NT2/D1 (cell line): ENCODE measurements around the gene CAD.

Experiments
- SUZ12 ChIP-seq: IDR thresholded peaks from 2 replicates; pipeline ENCODE4 v1.6.1; 2011; ENCODE audit not compliant: insufficient read length, insufficient read depth; ENCODE audit errors: extremely low read depth
- YY1 ChIP-seq: IDR thresholded peaks from 2 replicates; pipeline ENCODE4 v1.6.1; 2011; ENCODE audit not compliant: insufficient read length, insufficient read depth
- ZNF274 ChIP-seq: IDR thresholded peaks from 2 replicates; pipeline ENCODE4 v1.6.1; 2011; ENCODE audit warnings: mild to moderate bottlenecking, low read depth, low read length

DNA sequence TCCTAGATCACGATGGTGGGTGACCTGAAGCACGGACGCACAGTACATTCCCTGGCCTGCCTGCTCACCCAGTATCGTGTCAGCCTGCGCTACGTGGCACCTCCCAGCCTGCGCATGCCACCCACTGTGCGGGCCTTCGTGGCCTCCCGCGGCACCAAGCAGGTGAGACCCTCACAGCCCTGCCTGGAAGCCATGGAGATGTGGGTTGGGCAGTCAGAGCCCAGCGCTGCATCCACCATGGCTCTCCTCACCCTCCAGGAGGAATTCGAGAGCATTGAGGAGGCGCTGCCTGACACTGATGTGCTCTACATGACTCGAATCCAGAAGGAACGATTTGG lies 25.4 kb downstream of the CAD start:
- TF ChIP-seq YY1: no peak
- no peak for TF ChIP-seq SUZ12
- no peak for TF ChIP-seq ZNF274
